ENCODE measurements around the gene EML1.
"Not testable (repeated sequence)": the region's sequence is repeated elsewhere in the genome, so short reads cannot be mapped to it uniquely, and the experiment has no call there.

EML1 gene

GRCh38 chr14:99944241-99944651 lies 151.0 kb downstream of the EML1 start:
- no peak for DNase-seq

GRCh38 chr14:99945732-99946651 lies 152.8 kb downstream of the EML1 start:
- no peak for DNase-seq

- peak; percentile 5 for DNase-seq
Measured at GRCh38 chr14:99946652-99947489, 153.7 kb downstream of the EML1 start.

GRCh38 chr14:99947695-99948094 lies 154.5 kb downstream of the EML1 start:
- DNase-seq = peak; percentile 1

- DNase-seq = not testable (repeated sequence)
Measured at GRCh38 chr14:99949011-99949732, 156.0 kb downstream of the EML1 start.

- DNase-seq = no peak
Measured at GRCh38 chr14:99950181-99950580, 157.0 kb downstream of the EML1 start.

GRCh38 chr14:99951085-99951484 lies 157.9 kb downstream of the EML1 start:
- no peak for DNase-seq

- DNase-seq = no peak
Measured at GRCh38 chr14:99952039-99952438, 158.8 kb downstream of the EML1 start.

GRCh38 chr14:99952453-99952852 lies 159.2 kb downstream of the EML1 start:
- no peak for DNase-seq

GRCh38 chr14:99955826-99956455 lies 162.7 kb downstream of the EML1 start:
- no peak for DNase-seq

- DNase-seq = no peak
Measured at GRCh38 chr14:99958380-99958779, 165.2 kb downstream of the EML1 start.

GRCh38 chr14:99961826-99962518 lies 168.8 kb downstream of the EML1 start:
- DNase-seq = no peak

GRCh38 chr14:99964979-99965378 lies 171.8 kb downstream of the EML1 start:
- no peak for DNase-seq

GRCh38 chr14:99966037-99966835 lies 173.0 kb downstream of the EML1 start:
- no peak for DNase-seq

GRCh38 chr14:99966912-99967311 lies 173.7 kb downstream of the EML1 start:
- DNase-seq = no peak

GRCh38 chr14:99968191-99968920 lies 175.1 kb downstream of the EML1 start:
- no peak for DNase-seq

- no peak for DNase-seq
Measured at GRCh38 chr14:99968941-99969340, 175.7 kb downstream of the EML1 start.

GRCh38 chr14:99969673-99970322 lies 176.6 kb downstream of the EML1 start:
- no peak for DNase-seq

GRCh38 chr14:99971087-99971940 lies 178.1 kb downstream of the EML1 start:
- no peak for DNase-seq

All from OCI-M1 (cell line).